K562 (cell line): ENCODE data around the gene SYCP2.

ENCODE experiments used
- CHD4 ChIP-seq: fragments of 200-600 bp; sonication (generic); IDR thresholded peaks from 3 replicates; pipeline ENCODE4 v1.6.1; 2012; ENCODE audit warnings: low read depth, mild to moderate bottlenecking, mixed read lengths, low read length, inconsistent platforms; ENCODE audit not compliant: insufficient read depth, insufficient replicate concordance, poor library complexity, severe bottlenecking
- CTCF ChIP-seq, 3 experiments: IDR thresholded peaks in 2 of 3; conservative IDR thresholded peaks in 1 of 3; 2 replicates each; pipeline ENCODE4 v1.5.1; 2011 to 2012; ENCODE audit warnings: low read length in 3 of 3, mild to moderate bottlenecking in 3 of 3, control low read depth in 2 of 3, improper control_type of control experiment in 1 of 3, inconsistent platforms in 1 of 3, low read depth in 1 of 3, mixed read lengths in 1 of 3, moderate library complexity in 1 of 3; ENCODE audit not compliant: insufficient read depth in 2 of 3
- HNRNPK ChIP-seq: fragments of 200-400 bp; formaldehyde crosslinking; IDR thresholded peaks from one replicate; pipeline ENCODE4 v1.6.1; 2018; ENCODE audit warnings: mild to moderate bottlenecking, low read depth, low read length; ENCODE audit not compliant: poor library complexity, severe bottlenecking
- KAT2B ChIP-seq: IDR thresholded peaks from one replicate; pipeline ENCODE4 v1.6.1; 2012; ENCODE audit warnings: low read depth, mild to moderate bottlenecking, control low read depth, inconsistent platforms, low read length, moderate library complexity
- MCM7 ChIP-seq, 2 experiments: fragments of 450-650 bp; IDR thresholded peaks; 2 replicates each; pipeline ENCODE4 v1.6.1; 2016 to 2018
- POLR2A ChIP-seq: fragments of 450-650 bp; conservative IDR thresholded peaks from 2 replicates; pipeline ENCODE4 v1.6.1; 2016
- POLR2AphosphoS5 ChIP-seq: IDR thresholded peaks from 2 replicates; pipeline ENCODE4 v1.6.1; 2011; ENCODE audit warnings: mild to moderate bottlenecking, low read depth, low read length, moderate library complexity; ENCODE audit not compliant: control insufficient read depth, insufficient read depth
- REST ChIP-seq, 2 experiments: fragments of 450-650 bp; formaldehyde crosslinking in 1 of 2; IDR thresholded peaks; 2 replicates each; pipeline versions ENCODE4 v1.4.0 to v1.6.1; 2014 to 2020; ENCODE audit warnings: mild to moderate bottlenecking in 2 of 2, borderline replicate concordance in 1 of 2, low read depth in 1 of 2
- SMARCE1 ChIP-seq: fragments of 450-650 bp; IDR thresholded peaks from 2 replicates; pipeline ENCODE4 v1.7.1; 2016; ENCODE audit warnings: mild to moderate bottlenecking
- TFAP4 ChIP-seq: sonication (generic); formaldehyde crosslinking; IDR thresholded peaks from 2 replicates; pipeline ENCODE4 v1.8.0; 2022; ENCODE audit warnings: missing genetic modification reagents, mild to moderate bottlenecking, moderate library complexity, borderline replicate concordance
- U2AF2 ChIP-seq: fragments of 200-400 bp; formaldehyde crosslinking; optimal IDR thresholded peaks from 2 replicates; pipeline ENCODE3; 2017; ENCODE audit warnings: low read depth, mild to moderate bottlenecking, low read length
- TF ChIP-seq, protein P1 (sequence below): fragments of 450-650 bp; IDR thresholded peaks from 2 replicates; pipeline ENCODE4 v1.6.1; 2016; ENCODE audit warnings: missing biosample characterization, missing genetic modification characterization

DNA sequence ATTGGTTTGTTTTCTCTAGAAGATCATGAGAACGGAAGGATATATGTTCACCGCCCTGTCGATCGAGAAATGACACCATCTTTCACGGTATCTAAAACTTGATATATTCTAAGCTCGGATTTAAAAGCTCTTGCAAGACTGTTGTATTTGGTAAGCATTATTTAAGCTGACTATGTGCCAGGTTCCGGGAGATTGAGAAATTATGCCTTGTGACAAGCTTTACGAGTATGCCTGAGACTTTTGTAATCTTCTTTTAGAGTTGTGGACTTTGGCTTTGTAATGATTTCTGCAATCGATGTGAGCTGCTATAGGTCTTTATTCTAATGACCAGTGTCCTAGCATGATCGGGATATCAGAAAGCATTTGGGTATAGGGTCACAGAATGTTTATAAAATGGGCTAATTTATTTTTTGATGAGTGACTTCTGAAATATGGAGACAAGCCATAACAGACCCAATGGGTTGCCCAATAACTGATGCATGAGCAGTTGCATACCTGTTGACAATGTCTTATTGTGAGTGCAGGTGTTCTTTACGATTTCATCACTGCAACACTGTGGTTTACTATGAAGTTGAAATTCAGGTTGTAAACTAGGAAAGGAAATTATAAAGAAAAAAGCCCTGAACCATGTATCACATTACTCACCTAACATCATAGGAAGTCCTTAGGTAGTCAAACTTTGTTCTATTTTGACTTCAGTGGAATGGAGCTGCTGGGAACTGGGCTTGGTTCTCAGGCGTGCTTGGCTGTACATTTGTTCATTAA is 38.8 kb upstream of the SYCP2 start:
- TF ChIP-seq U2AF2 (no peak), CTCF (IDR thresholded peaks at IDR 0.05 in 2 of 3, conservative IDR thresholded peaks at IDR 0.05 in 1 of 3; ENCODE audit: insufficient read depth in 2 of 3, low read depth in 1 of 3, low read length in 3 of 3) (no peak), HNRNPK (no peak), POLR2AphosphoS5 (no peak), POLR2A (no peak), KAT2B (no peak), REST (IDR thresholded peaks at IDR 0.05; ENCODE audit: borderline replicate concordance) (no peak), REST (CRISPR knock-in tag; IDR thresholded peaks at IDR 0.05; ENCODE audit: low read depth) (no peak), CHD4 (no peak), MCM7 (IDR thresholded peaks at IDR 0.05) (no peak), TFAP4 (no peak), SMARCE1 (no peak)
- TF ChIP-seq, protein P1, sequence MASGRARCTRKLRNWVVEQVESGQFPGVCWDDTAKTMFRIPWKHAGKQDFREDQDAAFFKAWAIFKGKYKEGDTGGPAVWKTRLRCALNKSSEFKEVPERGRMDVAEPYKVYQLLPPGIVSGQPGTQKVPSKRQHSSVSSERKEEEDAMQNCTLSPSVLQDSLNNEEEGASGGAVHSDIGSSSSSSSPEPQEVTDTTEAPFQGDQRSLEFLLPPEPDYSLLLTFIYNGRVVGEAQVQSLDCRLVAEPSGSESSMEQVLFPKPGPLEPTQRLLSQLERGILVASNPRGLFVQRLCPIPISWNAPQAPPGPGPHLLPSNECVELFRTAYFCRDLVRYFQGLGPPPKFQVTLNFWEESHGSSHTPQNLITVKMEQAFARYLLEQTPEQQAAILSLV (tag) = no peak
